HG02981 (cell line): ENCODE data around the gene SEC62.

ENCODE experiments used
- ATAC-seq: cut with Tn5 transposase; IDR thresholded peaks from one replicate; pipeline ENCODE4 v1.9.1; 2021; ENCODE audit warnings: mild to moderate bottlenecking, moderate library complexity; ENCODE audit not compliant: unreplicated experiment

Gene SEC62, protein sequence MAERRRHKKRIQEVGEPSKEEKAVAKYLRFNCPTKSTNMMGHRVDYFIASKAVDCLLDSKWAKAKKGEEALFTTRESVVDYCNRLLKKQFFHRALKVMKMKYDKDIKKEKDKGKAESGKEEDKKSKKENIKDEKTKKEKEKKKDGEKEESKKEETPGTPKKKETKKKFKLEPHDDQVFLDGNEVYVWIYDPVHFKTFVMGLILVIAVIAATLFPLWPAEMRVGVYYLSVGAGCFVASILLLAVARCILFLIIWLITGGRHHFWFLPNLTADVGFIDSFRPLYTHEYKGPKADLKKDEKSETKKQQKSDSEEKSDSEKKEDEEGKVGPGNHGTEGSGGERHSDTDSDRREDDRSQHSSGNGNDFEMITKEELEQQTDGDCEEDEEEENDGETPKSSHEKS

DNA sequence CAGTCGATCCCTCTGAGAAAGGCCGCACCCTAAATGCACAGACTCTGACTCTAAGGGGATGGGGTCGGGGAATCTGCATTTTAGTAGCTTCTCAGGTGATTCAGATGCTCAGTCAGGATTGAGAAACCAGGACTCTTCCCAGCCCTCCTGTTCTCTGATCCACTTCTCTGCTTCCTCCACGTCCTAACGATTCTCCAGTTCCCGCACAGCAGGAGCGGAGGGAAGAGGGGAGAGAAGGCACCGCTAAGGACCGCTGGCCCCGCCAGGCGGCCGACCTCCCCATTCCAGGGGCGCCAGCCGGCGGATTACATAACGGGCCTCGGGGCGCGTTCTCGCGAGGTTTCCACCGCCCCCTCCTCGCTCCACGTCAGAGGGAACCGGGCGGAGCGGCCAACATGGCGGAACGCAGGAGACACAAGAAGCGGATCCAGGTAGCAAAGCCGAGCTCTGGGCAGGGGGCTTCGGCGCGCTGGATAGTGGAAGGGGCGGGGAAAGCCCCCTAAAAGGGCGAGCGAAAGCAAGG is at the start of gene SEC62:
Gene SEC62, plus strand, starts transcription at position 380 of the 523 bp plus-strand sequence. Its CDS starts 16 bp downstream, at position 396.
- ATAC-seq = peak; percentile 95

- ATAC-seq = no peak
Measured at GRCh38 chr3:169923189-169923588, 43.4 kb upstream of the SEC62 start.

DNA sequence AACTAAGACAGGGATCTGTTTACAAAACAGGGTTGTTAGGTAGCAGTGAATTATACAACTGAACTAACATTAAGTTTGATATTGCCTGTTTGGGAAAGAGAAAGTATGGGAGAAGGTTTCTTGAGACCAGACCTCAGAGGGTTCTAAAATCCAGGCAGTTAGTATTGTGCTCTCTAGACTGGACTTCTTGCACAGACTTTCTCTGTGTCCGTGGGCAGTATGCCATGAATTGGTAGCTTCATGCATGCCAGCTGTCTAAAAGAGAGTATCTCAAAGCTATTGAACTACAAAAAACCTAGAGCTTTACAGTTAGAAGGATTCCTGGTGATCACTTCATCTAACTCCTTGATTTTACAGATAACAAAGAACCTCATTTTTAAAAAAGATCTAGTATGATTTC is 42.8 kb upstream of the SEC62 start:
- ATAC-seq = no peak

DNA sequence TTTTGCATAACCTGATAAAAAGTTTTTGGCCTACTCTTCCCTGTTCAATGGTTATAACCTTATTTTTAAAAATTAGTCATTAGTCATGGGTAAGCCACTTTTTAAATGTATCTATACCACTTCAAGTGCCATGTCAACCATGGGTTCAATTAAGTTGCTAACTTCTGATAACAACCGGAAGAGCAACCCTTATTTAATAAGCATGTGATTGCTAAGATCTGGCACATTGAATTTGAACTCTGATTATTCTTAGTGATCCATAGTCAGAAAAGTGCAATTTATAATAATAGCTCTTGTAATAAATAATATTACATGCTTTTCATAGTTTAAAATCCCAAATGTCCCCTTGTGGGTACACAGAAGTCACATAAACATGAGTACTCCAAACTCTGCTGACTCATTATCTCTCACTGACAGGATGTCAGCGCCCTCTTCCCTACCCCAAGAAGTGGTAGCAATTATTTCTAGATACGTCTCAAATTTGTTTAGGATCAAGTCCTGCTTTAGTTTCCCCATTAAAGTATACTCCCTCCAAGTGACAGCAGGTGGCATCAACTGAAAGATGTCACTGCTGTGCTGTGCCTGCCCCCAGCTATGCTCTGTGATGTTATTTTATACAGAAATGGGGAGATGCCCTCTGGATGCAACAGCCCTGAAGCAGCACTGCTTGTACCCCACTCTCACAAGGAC is 36.6 kb upstream of the SEC62 start:
- peak; percentile 22 for ATAC-seq

DNA sequence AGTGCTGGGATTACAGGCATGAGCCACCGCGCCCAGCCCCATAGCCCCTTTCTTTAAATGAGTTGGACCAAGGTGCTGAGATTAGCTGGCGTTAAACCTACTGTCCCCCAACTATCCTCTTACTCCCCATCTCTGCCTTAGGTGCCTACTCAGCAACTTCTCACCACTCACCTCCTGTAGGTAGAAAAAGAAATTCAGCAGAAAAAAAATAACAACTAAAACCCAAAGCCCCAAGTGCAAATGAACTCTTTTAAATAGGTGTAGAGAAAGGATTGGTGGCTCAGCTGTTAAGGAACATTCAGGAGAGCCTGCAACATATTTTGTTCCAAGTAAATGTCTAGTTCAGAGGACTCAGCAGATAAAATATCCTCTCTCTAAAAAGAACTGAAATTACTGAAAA is 35.8 kb upstream of the SEC62 start:
- ATAC-seq = no peak

DNA sequence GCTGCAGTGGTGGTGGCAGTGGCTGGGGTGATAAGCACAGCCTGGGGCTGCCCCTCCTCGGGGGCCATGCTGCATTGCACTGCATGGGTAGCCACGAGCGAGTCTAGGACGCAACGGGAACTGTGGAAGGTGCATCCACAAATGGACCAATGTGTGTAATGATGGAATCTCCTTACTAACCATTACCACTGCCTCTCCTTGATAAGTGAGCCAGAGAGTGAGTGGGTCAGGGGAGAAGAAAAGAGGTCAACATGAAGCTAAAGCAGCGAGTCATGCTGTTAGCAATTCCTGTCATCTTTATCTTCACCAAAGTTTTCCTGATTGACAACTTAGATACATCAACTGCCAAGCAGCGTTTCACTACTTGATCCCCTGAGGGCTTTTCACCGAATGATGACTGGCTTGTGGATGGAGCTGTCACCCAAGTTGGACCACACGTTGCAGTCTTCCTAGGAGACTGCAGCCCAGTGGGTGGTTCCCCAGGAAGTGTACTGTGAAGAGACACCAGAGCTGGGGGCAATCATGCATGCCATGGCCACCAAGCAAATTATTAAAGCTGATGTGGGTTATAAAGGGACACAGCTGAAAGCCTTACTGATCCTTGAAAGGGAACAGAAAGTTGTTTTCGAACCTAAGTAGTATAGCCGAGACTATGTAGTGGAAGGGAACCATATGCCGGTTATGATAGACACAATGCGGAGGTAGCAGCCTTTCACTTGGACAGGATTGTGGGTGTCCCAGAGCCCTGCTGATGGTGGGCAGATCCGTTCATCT is 34.7 kb upstream of the SEC62 start:
- ATAC-seq = peak; percentile 95

DNA sequence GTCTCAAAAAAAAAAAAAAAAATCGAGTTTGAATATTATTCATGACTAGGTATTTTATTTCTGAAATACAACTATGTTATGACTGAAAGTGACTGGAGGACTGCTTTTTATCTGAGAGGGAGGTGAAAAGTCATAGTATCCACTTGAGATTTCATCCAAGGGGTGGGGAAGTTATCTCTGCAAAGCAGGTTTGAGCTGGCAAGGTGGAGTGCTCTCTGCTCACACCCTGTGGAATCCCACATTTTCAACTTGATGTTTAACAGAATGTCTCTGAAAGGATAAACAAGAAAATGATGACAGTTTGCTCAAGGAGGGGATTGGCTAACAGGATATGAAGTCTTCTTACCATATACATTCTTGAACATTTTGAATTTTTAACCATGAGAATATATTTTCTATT is 27.3 kb upstream of the SEC62 start:
- no peak for ATAC-seq

GRCh38 chr3:169939751-169940150 is 26.9 kb upstream of the SEC62 start:
- no peak for ATAC-seq

DNA sequence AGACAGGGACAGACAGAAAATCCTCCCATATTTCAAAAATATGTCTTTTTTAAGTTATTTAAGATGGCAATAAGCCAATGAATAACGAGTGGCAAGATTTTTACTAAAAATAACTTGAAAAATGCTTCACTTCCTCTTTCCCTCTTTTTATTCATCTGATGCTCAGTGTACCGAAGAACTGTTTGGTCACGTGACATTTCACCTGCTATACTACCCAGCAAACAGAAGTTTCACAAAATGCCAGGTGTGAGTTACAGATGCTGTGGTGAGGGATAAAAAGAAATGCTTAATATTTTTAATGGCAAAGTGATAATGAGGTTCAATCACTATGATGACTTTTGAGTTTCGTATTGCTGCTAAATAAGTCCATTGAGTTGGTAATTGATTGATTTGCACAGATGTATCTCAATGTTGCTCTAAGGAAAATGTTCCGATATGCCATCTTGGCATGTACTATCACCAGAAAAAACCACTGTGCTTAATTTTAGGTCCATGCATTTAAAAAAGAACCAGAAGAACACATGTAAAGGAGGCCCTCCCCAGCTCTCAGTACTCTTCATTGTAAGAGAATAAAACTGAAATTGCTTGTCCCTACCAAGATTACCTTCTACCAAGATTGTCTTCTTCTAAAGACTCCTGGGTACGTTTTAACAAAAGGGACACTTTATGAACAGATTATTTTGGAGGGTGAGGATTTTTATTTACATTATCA is 26.0 kb upstream of the SEC62 start:
- ATAC-seq = peak; percentile 71

- peak; percentile 88 for ATAC-seq
Measured at GRCh38 chr3:169945313-169945712, 21.3 kb upstream of the SEC62 start.

DNA sequence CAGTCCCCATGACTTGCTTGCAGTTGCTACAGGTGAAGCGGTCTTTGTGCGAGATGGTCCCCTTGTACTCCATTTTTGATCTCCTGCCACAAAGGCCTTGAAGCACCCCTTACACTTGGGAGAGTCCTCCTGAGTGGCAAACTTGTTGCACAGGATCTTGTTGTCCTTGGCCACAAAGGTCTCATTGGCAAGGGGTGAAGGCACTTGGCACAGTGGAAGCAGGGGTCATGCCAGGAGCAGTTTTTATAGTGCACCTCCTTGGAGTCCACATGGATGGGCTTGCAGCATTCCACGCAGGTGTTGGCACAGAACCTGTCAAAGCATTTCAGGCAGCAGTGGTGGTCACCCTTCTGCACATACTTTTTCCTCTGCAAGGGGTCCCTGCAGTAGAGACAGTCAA is 20.3 kb upstream of the SEC62 start:
- ATAC-seq = no peak

GRCh38 chr3:169948559-169949448 is 17.8 kb upstream of the SEC62 start:
- ATAC-seq = no peak

GRCh38 chr3:169952045-169952444 is 14.6 kb upstream of the SEC62 start:
- no peak for ATAC-seq

DNA sequence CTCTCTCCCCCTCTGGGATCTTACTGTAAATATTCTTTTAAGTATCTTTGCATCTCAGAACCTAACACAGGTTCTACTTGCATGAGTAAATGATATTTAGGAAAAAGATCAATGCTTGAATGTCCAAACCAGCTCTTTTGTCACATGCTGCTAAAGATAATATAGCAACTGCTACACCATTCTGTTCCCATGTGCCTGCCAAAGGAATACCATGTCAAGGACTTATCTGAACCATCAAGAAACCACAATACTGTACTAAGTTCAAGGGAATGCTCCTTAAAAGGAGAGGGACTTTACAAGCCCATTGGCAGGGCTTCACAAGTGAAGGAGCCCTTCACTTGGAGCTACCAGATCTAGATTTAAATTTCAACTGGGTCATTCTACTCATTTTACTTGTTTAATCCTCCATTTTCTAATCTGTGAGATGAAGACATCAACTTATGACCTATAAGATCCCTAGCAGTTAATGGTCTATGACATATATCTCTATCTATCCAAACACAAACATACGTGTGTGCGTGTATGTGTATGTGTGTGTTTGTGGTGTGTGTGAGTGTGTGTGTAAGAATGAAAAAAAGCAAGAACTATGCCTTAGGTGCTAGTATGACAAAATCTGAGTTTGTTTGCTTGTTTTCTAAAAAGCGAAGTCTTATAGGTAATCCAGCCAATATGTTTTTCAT is 13.0 kb upstream of the SEC62 start:
- no peak for ATAC-seq

DNA sequence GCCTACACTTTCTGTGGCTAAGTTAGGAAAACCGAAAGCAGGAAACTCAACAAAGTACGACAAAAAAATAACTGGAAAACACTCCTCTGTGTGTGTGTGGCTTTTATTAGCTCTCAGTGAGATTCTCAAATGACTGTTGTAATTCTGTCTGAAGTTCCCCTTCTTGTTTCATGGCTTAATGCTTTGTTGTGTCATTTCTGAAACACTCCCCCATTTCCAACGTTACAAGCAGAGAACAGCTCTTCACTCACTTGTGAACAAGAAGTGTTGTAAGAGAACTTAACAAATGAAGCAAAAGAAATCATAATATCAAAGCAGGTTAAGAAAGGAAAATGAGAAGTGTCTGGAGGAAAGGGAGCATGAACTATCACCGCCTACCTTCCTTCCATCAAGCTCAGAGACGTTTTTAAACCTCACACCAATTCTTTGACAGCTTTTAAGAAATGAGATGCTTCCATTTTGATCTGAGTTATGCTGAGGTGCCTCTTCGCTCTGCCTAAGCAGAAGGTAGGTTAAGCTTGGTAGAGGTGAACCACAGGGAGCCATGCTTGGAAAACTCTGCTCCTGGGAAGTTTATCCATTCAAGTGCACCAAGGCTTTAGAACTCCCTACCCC is 12.4 kb upstream of the SEC62 start:
- peak; percentile 82 for ATAC-seq

GRCh38 chr3:169955406-169955805 is 11.2 kb upstream of the SEC62 start:
- ATAC-seq = no peak

GRCh38 chr3:169964176-169964575 is 2.4 kb upstream of the SEC62 start:
- ATAC-seq = no peak

- ATAC-seq = peak; percentile 16
Measured at GRCh38 chr3:169965562-169966427, 812 bp upstream of the SEC62 start.
